NCI-H460 (cell line): ENCODE results near the gene VLDLR. TPM values are rescaled to one million over a fixed set of nuclear protein-coding genes. Genes with fewer than 3 reads are reported as not detected.

Source experiments
- DNase-seq: peaks from one replicate; pipeline ENCODE4 v3.0.0-alpha.2; 2016; ENCODE audit warnings: low read depth; ENCODE audit errors: extremely low read depth
- polyA plus RNA-seq: library from polyadenylated mRNA; depleted of rRNA; stranded (reverse); fragments of >200 nt; gene quantifications from 2 replicates; pipeline ENCODE4 v1.2.3, GENCODE V29; 2014; cell fraction: nucleus; rRNA removed
- total RNA-seq: library from RNA; depleted of rRNA; stranded (reverse); fragments of >200 nt; shearing (Covaris generic); gene quantifications from 2 replicates; pipeline ENCODE4 v1.2.3, GENCODE V29; 2014; rRNA removed

The VLDLR gene
- total RNA-seq: 14.5 and 21.5 TPM in 2 replicates
- 7.8 and 13.6 TPM in 2 replicates for polyA plus RNA-seq

- DNase-seq: no peak
Measured at GRCh38 chr9:2621722-2622460, at the start of gene VLDLR. VLDLR (plus strand) TSS chr9:2621787; CDS start chr9:2622190, 403 bp downstream.

GRCh38 chr9:2574203-2574602 is 47.4 kb upstream of the VLDLR start:
- no peak for DNase-seq

- no peak for DNase-seq
Measured at GRCh38 chr9:2576631-2577030, 45.0 kb upstream of the VLDLR start.

- DNase-seq: no peak
Measured at GRCh38 chr9:2583308-2584013, 38.1 kb upstream of the VLDLR start.

GRCh38 chr9:2591967-2592366 is 29.6 kb upstream of the VLDLR start:
- no peak for DNase-seq

- no peak for DNase-seq
Measured at GRCh38 chr9:2593744-2594143, 27.8 kb upstream of the VLDLR start.

GRCh38 chr9:2595973-2596372 is 25.6 kb upstream of the VLDLR start:
- no peak for DNase-seq

GRCh38 chr9:2597483-2597882 is 24.1 kb upstream of the VLDLR start:
- DNase-seq: no peak

- DNase-seq: no peak
Measured at GRCh38 chr9:2599896-2600295, 21.7 kb upstream of the VLDLR start.

GRCh38 chr9:2600307-2600706 is 21.3 kb upstream of the VLDLR start:
- DNase-seq: no peak

GRCh38 chr9:2601785-2602378 is 19.7 kb upstream of the VLDLR start:
- no peak for DNase-seq

GRCh38 chr9:2602704-2603116 is 18.9 kb upstream of the VLDLR start:
- no peak for DNase-seq

GRCh38 chr9:2603621-2604020 is 18.0 kb upstream of the VLDLR start:
- DNase-seq: no peak

- DNase-seq: no peak
Measured at GRCh38 chr9:2605246-2605645, 16.3 kb upstream of the VLDLR start.

GRCh38 chr9:2608276-2608675 is 13.3 kb upstream of the VLDLR start:
- DNase-seq: no peak

- DNase-seq: no peak
Measured at GRCh38 chr9:2610985-2611384, 10.6 kb upstream of the VLDLR start.

GRCh38 chr9:2611961-2612360 is 9.6 kb upstream of the VLDLR start:
- DNase-seq: no peak

- DNase-seq: no peak
Measured at GRCh38 chr9:2613730-2614271, 7.8 kb upstream of the VLDLR start.

- no peak for DNase-seq
Measured at GRCh38 chr9:2615497-2615896, 6.1 kb upstream of the VLDLR start.

- DNase-seq: no peak
Measured at GRCh38 chr9:2616692-2617377, 4.8 kb upstream of the VLDLR start.

- no peak for DNase-seq
Measured at GRCh38 chr9:2618289-2618688, 3.3 kb upstream of the VLDLR start.
